Measurements from ENCODE around the gene MBNL1. TPM values are rescaled to one million over a fixed set of nuclear protein-coding genes. Genes with fewer than 3 reads are reported as not detected.

Gene MBNL1
- polyA plus RNA-seq, 1 donor = 53.6 TPM

GRCh38 chr3:152272771-152273242 is 4.1 kb downstream of the MBNL1 start:
- WGBS (ENCODE audit: insufficient coverage, low lambda C conversion rate) = 83% methylated on average over 2 of the region's 3 CpGs
- Histone ChIP-seq H3K27ac (ENCODE audit: low read length) (no peak overlapping the region), H3K27me3 (ENCODE audit: control insufficient read depth, insufficient read depth, low read length) (no peaks in the 10 kb centered on the region), H3K4me1 (ENCODE audit: control insufficient read depth, insufficient read depth, low read length) (peaks cover 9% of the 10 kb centered on the region), H3K36me3 (ENCODE audit: control insufficient read depth, insufficient read depth, low read length) (no peaks in the 10 kb centered on the region), H3K9me3 (ENCODE audit: control insufficient read depth, low read depth, low read length) (no peaks in the 10 kb centered on the region), H3K4me3 (ENCODE audit: low read length) (no peak overlapping the region)
- peak in 1 of 2 donors; percentile 33 for DNase-seq

- no peak for DNase-seq
- Histone ChIP-seq H3K9me3 (ENCODE audit: control insufficient read depth, low read depth, low read length) (no peaks in the 10 kb centered on the region), H3K4me3 (ENCODE audit: low read length) (no peak overlapping the region), H3K27me3 (ENCODE audit: control insufficient read depth, insufficient read depth, low read length) (no peaks in the 10 kb centered on the region), H3K36me3 (ENCODE audit: control insufficient read depth, insufficient read depth, low read length) (no peaks in the 10 kb centered on the region), H3K27ac (ENCODE audit: low read length) (no peak overlapping the region), H3K4me1 (ENCODE audit: control insufficient read depth, insufficient read depth, low read length) (peaks cover 6% of the 10 kb centered on the region)
- WGBS (ENCODE audit: insufficient coverage, low lambda C conversion rate) = 80% methylated on average over 1 of the region's 1 CpG
Observed at GRCh38 chr3:152276681-152277080, 8.0 kb downstream of the MBNL1 start.

- no CpG with 5 or more reads among the region's 1 CpG for WGBS (ENCODE audit: insufficient coverage, low lambda C conversion rate)
- no peaks in the 10 kb centered on the region for H3K27me3 ChIP-seq (ENCODE audit: control insufficient read depth, insufficient read depth, low read length)
- no peak overlapping the region for H3K4me3 ChIP-seq (ENCODE audit: low read length)
- no peak for DNase-seq
- H3K9me3 ChIP-seq (ENCODE audit: control insufficient read depth, low read depth, low read length) = no peaks in the 10 kb centered on the region
- no peaks in the 10 kb centered on the region for H3K36me3 ChIP-seq (ENCODE audit: control insufficient read depth, insufficient read depth, low read length)
- H3K4me1 ChIP-seq (ENCODE audit: control insufficient read depth, insufficient read depth, low read length) = peaks cover 6% of the 10 kb centered on the region
- H3K27ac ChIP-seq (ENCODE audit: low read length) = no peak overlapping the region
Observed at GRCh38 chr3:152277198-152277597, 8.5 kb downstream of the MBNL1 start.

- no peak for DNase-seq
- no peaks in the 10 kb centered on the region for H3K36me3 ChIP-seq (ENCODE audit: control insufficient read depth, insufficient read depth, low read length)
- WGBS (ENCODE audit: insufficient coverage, low lambda C conversion rate) = 85% methylated on average over 4 of the region's 6 CpGs
- no peaks in the 10 kb centered on the region for H3K27me3 ChIP-seq (ENCODE audit: control insufficient read depth, insufficient read depth, low read length)
- H3K9me3 ChIP-seq (ENCODE audit: control insufficient read depth, low read depth, low read length) = no peaks in the 10 kb centered on the region
- peaks cover 10% of the 10 kb centered on the region for H3K4me1 ChIP-seq (ENCODE audit: control insufficient read depth, insufficient read depth, low read length)
- no peak overlapping the region for H3K27ac ChIP-seq (ENCODE audit: low read length)
- H3K4me3 ChIP-seq (ENCODE audit: low read length) = no peak overlapping the region
Observed at GRCh38 chr3:152278756-152279427, 10.2 kb downstream of the MBNL1 start.

GRCh38 chr3:152279479-152279878 is 10.8 kb downstream of the MBNL1 start:
- peaks cover 10% of the 10 kb centered on the region for H3K4me1 ChIP-seq (ENCODE audit: control insufficient read depth, insufficient read depth, low read length)
- no peaks in the 10 kb centered on the region for H3K36me3 ChIP-seq (ENCODE audit: control insufficient read depth, insufficient read depth, low read length)
- H3K4me3 ChIP-seq (ENCODE audit: low read length) = no peak overlapping the region
- DNase-seq = no peak
- WGBS (ENCODE audit: insufficient coverage, low lambda C conversion rate) = 88% methylated on average over 2 of the region's 3 CpGs
- H3K9me3 ChIP-seq (ENCODE audit: control insufficient read depth, low read depth, low read length) = no peaks in the 10 kb centered on the region
- H3K27ac ChIP-seq (ENCODE audit: low read length) = no peak overlapping the region
- H3K27me3 ChIP-seq (ENCODE audit: control insufficient read depth, insufficient read depth, low read length) = no peaks in the 10 kb centered on the region

- H3K4me1 ChIP-seq (ENCODE audit: control insufficient read depth, insufficient read depth, low read length) = peaks cover 10% of the 10 kb centered on the region
- H3K27ac ChIP-seq (ENCODE audit: low read length) = no peak overlapping the region
- H3K36me3 ChIP-seq (ENCODE audit: control insufficient read depth, insufficient read depth, low read length) = no peaks in the 10 kb centered on the region
- no peak overlapping the region for H3K4me3 ChIP-seq (ENCODE audit: low read length)
- no peak for DNase-seq
- 44% methylated on average over 1 of the region's 3 CpGs for WGBS (ENCODE audit: insufficient coverage, low lambda C conversion rate)
- H3K9me3 ChIP-seq (ENCODE audit: control insufficient read depth, low read depth, low read length) = no peaks in the 10 kb centered on the region
- H3K27me3 ChIP-seq (ENCODE audit: control insufficient read depth, insufficient read depth, low read length) = no peaks in the 10 kb centered on the region
Observed at GRCh38 chr3:152280539-152280938, 11.8 kb downstream of the MBNL1 start.

GRCh38 chr3:152281133-152281713 is 12.5 kb downstream of the MBNL1 start:
- no peaks in the 10 kb centered on the region for H3K27me3 ChIP-seq (ENCODE audit: control insufficient read depth, insufficient read depth, low read length)
- WGBS (ENCODE audit: insufficient coverage, low lambda C conversion rate) = no CpG with 5 or more reads among the region's 2 CpGs
- no peaks in the 10 kb centered on the region for H3K9me3 ChIP-seq (ENCODE audit: control insufficient read depth, low read depth, low read length)
- DNase-seq = peak in 1 of 2 donors; percentile 60
- H3K4me1 ChIP-seq (ENCODE audit: control insufficient read depth, insufficient read depth, low read length) = peaks cover 10% of the 10 kb centered on the region
- H3K27ac ChIP-seq (ENCODE audit: low read length) = peak overlapping the region; percentile 13
- H3K4me3 ChIP-seq (ENCODE audit: low read length) = no peak overlapping the region
- H3K36me3 ChIP-seq (ENCODE audit: control insufficient read depth, insufficient read depth, low read length) = no peaks in the 10 kb centered on the region

- 80% methylated on average over 1 of the region's 1 CpG for WGBS (ENCODE audit: insufficient coverage, low lambda C conversion rate)
- no peak overlapping the region for H3K4me3 ChIP-seq (ENCODE audit: low read length)
- no peak for DNase-seq
Observed at GRCh38 chr3:152282813-152283212, 14.1 kb downstream of the MBNL1 start.

GRCh38 chr3:152283492-152284381 is 15.0 kb downstream of the MBNL1 start:
- Histone ChIP-seq H3K36me3 (ENCODE audit: control insufficient read depth, insufficient read depth, low read length) (no peaks in the 10 kb centered on the region), H3K4me1 (ENCODE audit: control insufficient read depth, insufficient read depth, low read length) (peaks cover 10% of the 10 kb centered on the region), H3K4me3 (ENCODE audit: low read length) (no peak overlapping the region), H3K9me3 (ENCODE audit: control insufficient read depth, low read depth, low read length) (no peaks in the 10 kb centered on the region), H3K27me3 (ENCODE audit: control insufficient read depth, insufficient read depth, low read length) (no peaks in the 10 kb centered on the region), H3K27ac (ENCODE audit: low read length) (no peak overlapping the region)
- peak in 1 of 2 donors; percentile 35 for DNase-seq
- 100% methylated on average over 1 of the region's 2 CpGs for WGBS (ENCODE audit: insufficient coverage, low lambda C conversion rate)

More at GRCh38 chr3:152282813-152283212, 14.1 kb downstream of the MBNL1 start:
- Histone ChIP-seq H3K4me1 (ENCODE audit: control insufficient read depth, insufficient read depth, low read length) (peaks cover 10% of the 10 kb centered on the region), H3K27ac (ENCODE audit: low read length) (no peak overlapping the region), H3K36me3 (ENCODE audit: control insufficient read depth, insufficient read depth, low read length) (no peaks in the 10 kb centered on the region), H3K27me3 (ENCODE audit: control insufficient read depth, insufficient read depth, low read length) (no peaks in the 10 kb centered on the region), H3K9me3 (ENCODE audit: control insufficient read depth, low read depth, low read length) (no peaks in the 10 kb centered on the region)

- no peaks in the 10 kb centered on the region for H3K9me3 ChIP-seq (ENCODE audit: control insufficient read depth, low read depth, low read length)
- no peak overlapping the region for H3K27ac ChIP-seq (ENCODE audit: low read length)
- H3K27me3 ChIP-seq (ENCODE audit: control insufficient read depth, insufficient read depth, low read length) = no peaks in the 10 kb centered on the region
- no peak for DNase-seq
- no peak overlapping the region for H3K4me3 ChIP-seq (ENCODE audit: low read length)
- peaks cover 10% of the 10 kb centered on the region for H3K4me1 ChIP-seq (ENCODE audit: control insufficient read depth, insufficient read depth, low read length)
- no peaks in the 10 kb centered on the region for H3K36me3 ChIP-seq (ENCODE audit: control insufficient read depth, insufficient read depth, low read length)
- WGBS (ENCODE audit: insufficient coverage, low lambda C conversion rate) = no CpG with 5 or more reads among the region's 3 CpGs
Observed at GRCh38 chr3:152284906-152285305, 16.2 kb downstream of the MBNL1 start.

Data from large intestine (tissue), 3 donors.